ENCODE results near the gene MRPL51.
A peak's percentile ranks its signal among the peaks of the same experiment; 100 is the strongest.

MRPL51 gene

GRCh38 chr12:6466184-6466573 lies 26.9 kb downstream of the MRPL51 start:
- Histone ChIP-seq H3K14ac (ENCODE audit: low read length) (no peak overlapping the region), H3K4ac (ENCODE audit: low read length) (no peak overlapping the region), H3K79me1 (ENCODE audit: low read depth, low read length) (peaks cover 2% of the 10 kb centered on the region), H2BK5ac (ENCODE audit: low read length) (no peak overlapping the region), H3K23ac (ENCODE audit: low read depth, low read length, poor library complexity) (no peak overlapping the region), H3K27ac (replicated peaks; ENCODE audit: low read length) (no peak overlapping the region), H2AFZ (ENCODE audit: low read length) (no peak overlapping the region), H2BK15ac (ENCODE audit: low read length) (no peak overlapping the region), H3K4me2 (ENCODE audit: insufficient read depth, low read length, poor library complexity, severe bottlenecking) (no peak overlapping the region), H3K9me3 (replicated peaks in 1 of 2; ENCODE audit: control insufficient read depth in 2 of 2, insufficient read depth in 1 of 2, low read depth in 1 of 2, low read length in 2 of 2) (no peaks in the 10 kb centered on the region), H3K4me1 (ENCODE audit: control insufficient read depth in 2 of 2, insufficient read depth in 1 of 2, low read depth in 1 of 2, low read length in 2 of 2) (peaks cover 4 to 5% of the 10 kb centered on the region in 2 donors), H4K8ac (ENCODE audit: low read depth, low read length) (no peak overlapping the region), H3K9ac (ENCODE audit: low read depth, low read length, poor library complexity) (no peak overlapping the region), H2AK5ac (ENCODE audit: low read depth, low read length) (no peak overlapping the region), H3K4me3 (ENCODE audit: low read length in 2 of 2) (no peak overlapping the region), H4K91ac (ENCODE audit: low read depth, low read length, poor library complexity) (no peak overlapping the region), H2BK120ac (ENCODE audit: low read depth, low read length) (no peak overlapping the region), H3K18ac (ENCODE audit: low read length) (no peak overlapping the region), H3K27me3 (ENCODE audit: control insufficient read depth in 3 of 3, insufficient read depth in 3 of 3, low read depth in 1 of 3, low read length in 3 of 3) (no peaks in the 10 kb centered on the region), H2BK12ac (ENCODE audit: low read length) (no peak overlapping the region), H3K36me3 (replicated peaks in 1 of 2; ENCODE audit: control insufficient read depth in 2 of 2, insufficient read depth in 2 of 2, low read length in 2 of 2) (peaks cover 30 to 57% of the 10 kb centered on the region in 2 donors)
- no CpG with 5 or more reads among the region's 5 CpGs for WGBS, 2 donors (ENCODE audit: extremely low coverage in 2 of 2, insufficient read length in 2 of 2, insufficient replicate concordance in 1 of 2)
- DNase-seq (ENCODE audit: low spot score) = no peak

- Histone ChIP-seq H3K4ac (ENCODE audit: low read length) (no peak overlapping the region), H3K4me2 (ENCODE audit: insufficient read depth, low read length, poor library complexity, severe bottlenecking) (no peak overlapping the region), H3K9me3 (replicated peaks in 1 of 2; ENCODE audit: control insufficient read depth in 2 of 2, insufficient read depth in 1 of 2, low read depth in 1 of 2, low read length in 2 of 2) (no peaks in the 10 kb centered on the region), H3K23ac (ENCODE audit: low read depth, low read length, poor library complexity) (no peak overlapping the region), H3K14ac (ENCODE audit: low read length) (no peak overlapping the region), H2AK5ac (ENCODE audit: low read depth, low read length) (no peak overlapping the region), H3K4me1 (ENCODE audit: control insufficient read depth in 2 of 2, insufficient read depth in 1 of 2, low read depth in 1 of 2, low read length in 2 of 2) (peaks cover 4 to 5% of the 10 kb centered on the region in 2 donors), H3K79me1 (ENCODE audit: low read depth, low read length) (peaks cover 2% of the 10 kb centered on the region), H3K27ac (replicated peaks; ENCODE audit: low read length) (no peak overlapping the region), H3K18ac (ENCODE audit: low read length) (no peak overlapping the region), H4K8ac (ENCODE audit: low read depth, low read length) (no peak overlapping the region), H2BK12ac (ENCODE audit: low read length) (no peak overlapping the region), H3K4me3 (ENCODE audit: low read length in 2 of 2) (no peak overlapping the region), H4K91ac (ENCODE audit: low read depth, low read length, poor library complexity) (no peak overlapping the region), H2BK5ac (ENCODE audit: low read length) (no peak overlapping the region), H3K36me3 (replicated peaks in 1 of 2; ENCODE audit: control insufficient read depth in 2 of 2, insufficient read depth in 2 of 2, low read length in 2 of 2) (peaks cover 31 to 62% of the 10 kb centered on the region in 2 donors), H2BK15ac (ENCODE audit: low read length) (no peak overlapping the region), H2BK120ac (ENCODE audit: low read depth, low read length) (no peak overlapping the region), H3K9ac (ENCODE audit: low read depth, low read length, poor library complexity) (peak overlapping the region; percentile 44), H3K27me3 (ENCODE audit: control insufficient read depth in 3 of 3, insufficient read depth in 3 of 3, low read depth in 1 of 3, low read length in 3 of 3) (no peaks in the 10 kb centered on the region), H2AFZ (ENCODE audit: low read length) (no peak overlapping the region)
- DNase-seq (ENCODE audit: low spot score) = peak; percentile 65
- no CpG with 5 or more reads among the region's 6 CpGs for WGBS, 2 donors (ENCODE audit: extremely low coverage in 2 of 2, insufficient read length in 2 of 2, insufficient replicate concordance in 1 of 2)
Measured at GRCh38 chr12:6465467-6466183, 27.4 kb downstream of the MRPL51 start.

GRCh38 chr12:6464531-6464930 lies 28.5 kb downstream of the MRPL51 start:
- WGBS, 2 donors (ENCODE audit: extremely low coverage in 2 of 2, insufficient read length in 2 of 2, insufficient replicate concordance in 1 of 2) = no CpG with 5 or more reads among the region's 8 CpGs
- peaks cover 31 to 66% of the 10 kb centered on the region in 2 donors for H3K36me3 ChIP-seq (replicated peaks in 1 of 2; ENCODE audit: control insufficient read depth in 2 of 2, insufficient read depth in 2 of 2, low read length in 2 of 2)

GRCh38 chr12:6463858-6464257 lies 29.2 kb downstream of the MRPL51 start:
- no CpG with 5 or more reads among the region's 6 CpGs for WGBS, 2 donors (ENCODE audit: extremely low coverage in 2 of 2, insufficient read length in 2 of 2, insufficient replicate concordance in 1 of 2)
- no peak overlapping the region for H3K14ac ChIP-seq (ENCODE audit: low read length)
- no peak overlapping the region for H2AFZ ChIP-seq (ENCODE audit: low read length)
- H4K91ac ChIP-seq (ENCODE audit: low read depth, low read length, poor library complexity) = no peak overlapping the region
- H3K36me3 ChIP-seq (replicated peaks in 1 of 2; ENCODE audit: control insufficient read depth in 2 of 2, insufficient read depth in 2 of 2, low read length in 2 of 2) = peaks cover 32 to 71% of the 10 kb centered on the region in 2 donors
- H2BK120ac ChIP-seq (ENCODE audit: low read depth, low read length) = no peak overlapping the region
- no peaks in the 10 kb centered on the region for H3K27me3 ChIP-seq (ENCODE audit: control insufficient read depth in 3 of 3, insufficient read depth in 3 of 3, low read depth in 1 of 3, low read length in 3 of 3)
- H3K23ac ChIP-seq (ENCODE audit: low read depth, low read length, poor library complexity) = no peak overlapping the region
- H2BK12ac ChIP-seq (ENCODE audit: low read length) = no peak overlapping the region
- H3K9me3 ChIP-seq (replicated peaks in 1 of 2; ENCODE audit: control insufficient read depth in 2 of 2, insufficient read depth in 1 of 2, low read depth in 1 of 2, low read length in 2 of 2) = no peaks in the 10 kb centered on the region
- no peak overlapping the region for H3K4me3 ChIP-seq (ENCODE audit: low read length in 2 of 2)
- no peak overlapping the region for H4K8ac ChIP-seq (ENCODE audit: low read depth, low read length)
- no peak overlapping the region for H2AK5ac ChIP-seq (ENCODE audit: low read depth, low read length)
- no peak overlapping the region for H3K27ac ChIP-seq (replicated peaks; ENCODE audit: low read length)
- H3K4me2 ChIP-seq (ENCODE audit: insufficient read depth, low read length, poor library complexity, severe bottlenecking) = no peak overlapping the region
- H2BK15ac ChIP-seq (ENCODE audit: low read length) = no peak overlapping the region
- no peak overlapping the region for H3K4ac ChIP-seq (ENCODE audit: low read length)
- no peaks in the 10 kb centered on the region for H3K4me1 ChIP-seq (ENCODE audit: control insufficient read depth in 2 of 2, insufficient read depth in 1 of 2, low read depth in 1 of 2, low read length in 2 of 2)
- no peak for DNase-seq (ENCODE audit: low spot score)
- no peak overlapping the region for H3K9ac ChIP-seq (ENCODE audit: low read depth, low read length, poor library complexity)
- peak overlapping the region; percentile 36 for H3K18ac ChIP-seq (ENCODE audit: low read length)
- H2BK5ac ChIP-seq (ENCODE audit: low read length) = no peak overlapping the region
- H3K79me1 ChIP-seq (ENCODE audit: low read depth, low read length) = peaks cover 2% of the 10 kb centered on the region

More at GRCh38 chr12:6464531-6464930, 28.5 kb downstream of the MRPL51 start:
- no peak overlapping the region for H2AFZ ChIP-seq (ENCODE audit: low read length)
- H4K91ac ChIP-seq (ENCODE audit: low read depth, low read length, poor library complexity) = no peak overlapping the region
- no peak overlapping the region for H2BK15ac ChIP-seq (ENCODE audit: low read length)
- H3K4me3 ChIP-seq (ENCODE audit: low read length in 2 of 2) = no peak overlapping the region
- H3K79me1 ChIP-seq (ENCODE audit: low read depth, low read length) = peaks cover 2% of the 10 kb centered on the region
- H3K9me3 ChIP-seq (replicated peaks in 1 of 2; ENCODE audit: control insufficient read depth in 2 of 2, insufficient read depth in 1 of 2, low read depth in 1 of 2, low read length in 2 of 2) = no peaks in the 10 kb centered on the region
- H4K8ac ChIP-seq (ENCODE audit: low read depth, low read length) = no peak overlapping the region
- H3K4me1 ChIP-seq (ENCODE audit: control insufficient read depth in 2 of 2, insufficient read depth in 1 of 2, low read depth in 1 of 2, low read length in 2 of 2) = peaks cover under 1 to 1% of the 10 kb centered on the region in 2 donors
- no peaks in the 10 kb centered on the region for H3K27me3 ChIP-seq (ENCODE audit: control insufficient read depth in 3 of 3, insufficient read depth in 3 of 3, low read depth in 1 of 3, low read length in 3 of 3)
- H3K4ac ChIP-seq (ENCODE audit: low read length) = no peak overlapping the region
- H3K18ac ChIP-seq (ENCODE audit: low read length) = no peak overlapping the region
- H3K9ac ChIP-seq (ENCODE audit: low read depth, low read length, poor library complexity) = peak overlapping the region; percentile 53
- DNase-seq (ENCODE audit: low spot score) = no peak
- no peak overlapping the region for H2BK120ac ChIP-seq (ENCODE audit: low read depth, low read length)
- H2BK12ac ChIP-seq (ENCODE audit: low read length) = no peak overlapping the region
- H2AK5ac ChIP-seq (ENCODE audit: low read depth, low read length) = no peak overlapping the region
- no peak overlapping the region for H2BK5ac ChIP-seq (ENCODE audit: low read length)
- no peak overlapping the region for H3K23ac ChIP-seq (ENCODE audit: low read depth, low read length, poor library complexity)
- no peak overlapping the region for H3K14ac ChIP-seq (ENCODE audit: low read length)
- no peak overlapping the region for H3K4me2 ChIP-seq (ENCODE audit: insufficient read depth, low read length, poor library complexity, severe bottlenecking)
- H3K27ac ChIP-seq (replicated peaks; ENCODE audit: low read length) = no peak overlapping the region

Data from neuronal stem cell (in vitro differentiated cells).